NCI-H187 treated with DMSO at 0.1 percent for 48 hours (cell line): Measurements from ENCODE around the gene CRB2.

Experiments
- DNase-seq: peaks from one replicate; lab custom pipeline; 2025; lab: John Stamatoyannopoulos, UW

Gene CRB2

GRCh38 chr9:123402981-123403509, 47.0 kb downstream of the CRB2 start:
- DNase-seq, result no peak

GRCh38 chr9:123406016-123406415, 50.0 kb downstream of the CRB2 start:
- DNase-seq, result no peak

- no peak for DNase-seq
Observed at GRCh38 chr9:123406691-123407216, 50.8 kb downstream of the CRB2 start.

GRCh38 chr9:123407217-123407851, 51.3 kb downstream of the CRB2 start:
- no peak for DNase-seq

- DNase-seq, result no peak
Observed at GRCh38 chr9:123408313-123409262, 52.6 kb downstream of the CRB2 start.

- no peak for DNase-seq
Observed at GRCh38 chr9:123410281-123410910, 54.4 kb downstream of the CRB2 start.

GRCh38 chr9:123411191-123411590, 55.2 kb downstream of the CRB2 start:
- no peak for DNase-seq

- no peak for DNase-seq
Observed at GRCh38 chr9:123411636-123412035, 55.6 kb downstream of the CRB2 start.

- no peak for DNase-seq
Observed at GRCh38 chr9:123412171-123412820, 56.3 kb downstream of the CRB2 start.

- DNase-seq, result no peak
Observed at GRCh38 chr9:123414204-123414603, 58.2 kb downstream of the CRB2 start.

- no peak for DNase-seq
Observed at GRCh38 chr9:123414936-123415930, 59.2 kb downstream of the CRB2 start.

- no peak for DNase-seq
Observed at GRCh38 chr9:123416176-123416575, 60.2 kb downstream of the CRB2 start.

GRCh38 chr9:123417289-123418051, 61.5 kb downstream of the CRB2 start:
- no peak for DNase-seq

GRCh38 chr9:123418052-123418430, 62.0 kb downstream of the CRB2 start:
- no peak for DNase-seq

- DNase-seq, result no peak
Observed at GRCh38 chr9:123418506-123418905, 62.5 kb downstream of the CRB2 start.

GRCh38 chr9:123419091-123419490, 63.1 kb downstream of the CRB2 start:
- no peak for DNase-seq

- DNase-seq, result no peak
Observed at GRCh38 chr9:123419721-123420591, 64.0 kb downstream of the CRB2 start.

- DNase-seq, result no peak
Observed at GRCh38 chr9:123420592-123421111, 64.7 kb downstream of the CRB2 start.

- no peak for DNase-seq
Observed at GRCh38 chr9:123421186-123421585, 65.2 kb downstream of the CRB2 start.
